Measurements from ENCODE around the gene ZBTB17. TPM values are rescaled to one million over a fixed set of nuclear protein-coding genes. Genes with fewer than 3 reads are reported as not detected.
A peak's percentile ranks its signal among the peaks of the same experiment; 100 is the strongest.

ZBTB17 gene
- total and polyA plus RNA-seq, 2 experiments from 2014 or later = 21.9 to 26.6 TPM

- no peak overlapping the region for H3K4me3 ChIP-seq
- no peak overlapping the region for H3K4me3 Mint-ChIP-seq
- H3K4me1 ChIP-seq (ENCODE audit: insufficient read depth) = no peaks in the 10 kb centered on the region
- peaks cover 7% of the 10 kb centered on the region for H3K4me1 Mint-ChIP-seq
- H3K36me3 ChIP-seq (ENCODE audit: insufficient read depth) = peaks cover 15% of the 10 kb centered on the region
- H3K9me3 Mint-ChIP-seq = no peaks in the 10 kb centered on the region
- H3K27me3 ChIP-seq (ENCODE audit: insufficient read depth) = no peaks in the 10 kb centered on the region
- 0 out of 2 replicates have a peak overlapping the region, but pooled peaks have one; percentile 45 for H3K27ac ChIP-seq (ENCODE audit: low read depth)
- DNase-seq (ENCODE audit: low spot score) (peak; percentile 70), ATAC-seq (peak; percentile 86)
- no peak overlapping the region for H2AFZ ChIP-seq
- no peaks in the 10 kb centered on the region for H3K9me2 ChIP-seq (ENCODE audit: insufficient read depth)
- H3F3A ChIP-seq (replicated peaks; ENCODE audit: low read depth) = no peaks in the 10 kb centered on the region
- peak overlapping the region; percentile 96 for H3K27ac Mint-ChIP-seq
- no peaks in the 10 kb centered on the region; the same call in none of the 2 replicates for H4K20me1 ChIP-seq (replicated peaks; ENCODE audit: insufficient read depth)
- peaks cover 17% of the 10 kb centered on the region for H3K27me3 Mint-ChIP-seq (ENCODE audit: insufficient read depth, low read depth, poor library complexity)
- H3K79me2 ChIP-seq (replicated peaks; ENCODE audit: insufficient read depth) = no peaks in the 10 kb centered on the region
- H3K4me2 ChIP-seq = no peak overlapping the region
- peaks cover 76% of the 10 kb centered on the region for H3K36me3 Mint-ChIP-seq (ENCODE audit: low read depth)
- TF ChIP-seq STAT1 (IDR thresholded peaks at IDR 0.05; ENCODE audit: unreplicated experiment) (no peak), NANOG (IDR thresholded peaks at IDR 0.05; ENCODE audit: borderline replicate concordance) (no peak)
- TF ChIP-seq, protein P1, sequence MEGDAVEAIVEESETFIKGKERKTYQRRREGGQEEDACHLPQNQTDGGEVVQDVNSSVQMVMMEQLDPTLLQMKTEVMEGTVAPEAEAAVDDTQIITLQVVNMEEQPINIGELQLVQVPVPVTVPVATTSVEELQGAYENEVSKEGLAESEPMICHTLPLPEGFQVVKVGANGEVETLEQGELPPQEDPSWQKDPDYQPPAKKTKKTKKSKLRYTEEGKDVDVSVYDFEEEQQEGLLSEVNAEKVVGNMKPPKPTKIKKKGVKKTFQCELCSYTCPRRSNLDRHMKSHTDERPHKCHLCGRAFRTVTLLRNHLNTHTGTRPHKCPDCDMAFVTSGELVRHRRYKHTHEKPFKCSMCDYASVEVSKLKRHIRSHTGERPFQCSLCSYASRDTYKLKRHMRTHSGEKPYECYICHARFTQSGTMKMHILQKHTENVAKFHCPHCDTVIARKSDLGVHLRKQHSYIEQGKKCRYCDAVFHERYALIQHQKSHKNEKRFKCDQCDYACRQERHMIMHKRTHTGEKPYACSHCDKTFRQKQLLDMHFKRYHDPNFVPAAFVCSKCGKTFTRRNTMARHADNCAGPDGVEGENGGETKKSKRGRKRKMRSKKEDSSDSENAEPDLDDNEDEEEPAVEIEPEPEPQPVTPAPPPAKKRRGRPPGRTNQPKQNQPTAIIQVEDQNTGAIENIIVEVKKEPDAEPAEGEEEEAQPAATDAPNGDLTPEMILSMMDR (conservative IDR thresholded peaks at IDR 0.05; ENCODE audit: low read depth in 2 of 2) = peak; percentile 42 to 65
- TF ChIP-seq, protein P2, sequence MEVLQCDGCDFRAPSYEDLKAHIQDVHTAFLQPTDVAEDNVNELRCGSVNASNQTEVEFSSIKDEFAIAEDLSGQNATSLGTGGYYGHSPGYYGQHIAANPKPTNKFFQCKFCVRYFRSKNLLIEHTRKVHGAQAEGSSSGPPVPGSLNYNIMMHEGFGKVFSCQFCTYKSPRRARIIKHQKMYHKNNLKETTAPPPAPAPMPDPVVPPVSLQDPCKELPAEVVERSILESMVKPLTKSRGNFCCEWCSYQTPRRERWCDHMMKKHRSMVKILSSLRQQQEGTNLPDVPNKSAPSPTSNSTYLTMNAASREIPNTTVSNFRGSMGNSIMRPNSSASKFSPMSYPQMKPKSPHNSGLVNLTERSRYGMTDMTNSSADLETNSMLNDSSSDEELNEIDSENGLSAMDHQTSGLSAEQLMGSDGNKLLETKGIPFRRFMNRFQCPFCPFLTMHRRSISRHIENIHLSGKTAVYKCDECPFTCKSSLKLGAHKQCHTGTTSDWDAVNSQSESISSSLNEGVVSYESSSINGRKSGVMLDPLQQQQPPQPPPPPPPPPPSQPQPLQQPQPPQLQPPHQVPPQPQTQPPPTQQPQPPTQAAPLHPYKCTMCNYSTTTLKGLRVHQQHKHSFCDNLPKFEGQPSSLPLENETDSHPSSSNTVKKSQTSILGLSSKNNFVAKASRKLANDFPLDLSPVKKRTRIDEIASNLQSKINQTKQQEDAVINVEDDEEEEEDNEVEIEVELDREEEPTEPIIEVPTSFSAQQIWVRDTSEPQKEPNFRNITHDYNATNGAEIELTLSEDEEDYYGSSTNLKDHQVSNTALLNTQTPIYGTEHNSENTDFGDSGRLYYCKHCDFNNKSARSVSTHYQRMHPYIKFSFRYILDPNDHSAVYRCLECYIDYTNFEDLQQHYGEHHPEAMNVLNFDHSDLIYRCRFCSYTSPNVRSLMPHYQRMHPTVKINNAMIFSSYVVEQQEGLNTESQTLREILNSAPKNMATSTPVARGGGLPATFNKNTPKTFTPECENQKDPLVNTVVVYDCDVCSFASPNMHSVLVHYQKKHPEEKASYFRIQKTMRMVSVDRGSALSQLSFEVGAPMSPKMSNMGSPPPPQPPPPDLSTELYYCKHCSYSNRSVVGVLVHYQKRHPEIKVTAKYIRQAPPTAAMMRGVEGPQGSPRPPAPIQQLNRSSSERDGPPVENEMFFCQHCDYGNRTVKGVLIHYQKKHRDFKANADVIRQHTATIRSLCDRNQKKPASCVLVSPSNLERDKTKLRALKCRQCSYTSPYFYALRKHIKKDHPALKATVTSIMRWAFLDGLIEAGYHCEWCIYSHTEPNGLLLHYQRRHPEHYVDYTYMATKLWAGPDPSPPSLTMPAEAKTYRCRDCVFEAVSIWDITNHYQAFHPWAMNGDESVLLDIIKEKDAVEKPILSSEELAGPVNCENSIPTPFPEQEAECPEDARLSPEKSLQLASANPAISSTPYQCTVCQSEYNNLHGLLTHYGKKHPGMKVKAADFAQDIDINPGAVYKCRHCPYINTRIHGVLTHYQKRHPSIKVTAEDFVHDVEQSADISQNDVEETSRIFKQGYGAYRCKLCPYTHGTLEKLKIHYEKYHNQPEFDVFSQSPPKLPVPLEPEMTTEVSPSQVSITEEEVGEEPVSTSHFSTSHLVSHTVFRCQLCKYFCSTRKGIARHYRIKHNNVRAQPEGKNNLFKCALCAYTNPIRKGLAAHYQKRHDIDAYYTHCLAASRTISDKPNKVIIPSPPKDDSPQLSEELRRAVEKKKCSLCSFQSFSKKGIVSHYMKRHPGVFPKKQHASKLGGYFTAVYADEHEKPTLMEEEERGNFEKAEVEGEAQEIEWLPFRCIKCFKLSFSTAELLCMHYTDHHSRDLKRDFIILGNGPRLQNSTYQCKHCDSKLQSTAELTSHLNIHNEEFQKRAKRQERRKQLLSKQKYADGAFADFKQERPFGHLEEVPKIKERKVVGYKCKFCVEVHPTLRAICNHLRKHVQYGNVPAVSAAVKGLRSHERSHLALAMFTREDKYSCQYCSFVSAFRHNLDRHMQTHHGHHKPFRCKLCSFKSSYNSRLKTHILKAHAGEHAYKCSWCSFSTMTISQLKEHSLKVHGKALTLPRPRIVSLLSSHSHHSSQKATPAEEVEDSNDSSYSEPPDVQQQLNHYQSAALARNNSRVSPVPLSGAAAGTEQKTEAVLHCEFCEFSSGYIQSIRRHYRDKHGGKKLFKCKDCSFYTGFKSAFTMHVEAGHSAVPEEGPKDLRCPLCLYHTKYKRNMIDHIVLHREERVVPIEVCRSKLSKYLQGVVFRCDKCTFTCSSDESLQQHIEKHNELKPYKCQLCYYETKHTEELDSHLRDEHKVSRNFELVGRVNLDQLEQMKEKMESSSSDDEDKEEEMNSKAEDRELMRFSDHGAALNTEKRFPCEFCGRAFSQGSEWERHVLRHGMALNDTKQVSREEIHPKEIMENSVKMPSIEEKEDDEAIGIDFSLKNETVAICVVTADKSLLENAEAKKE (CRISPR knock-in tag; IDR thresholded peaks at IDR 0.05) = no peak
These were observed 38.2 kb downstream of the ZBTB17 start for GRCh38 chr1:15937706-15938168.

All from GM23338 (cell line).